ENCODE measurements around the gene PECR. TPM values are rescaled to one million over a fixed set of nuclear protein-coding genes. Genes with fewer than 3 reads are reported as not detected.

PECR gene
- total and polyA plus RNA-seq, 10 of the 15 experiments (the other 5 are each of a cell fraction or from before 2014, with no cell fraction given), result 7.6 to 37.4 (median 25.7) TPM

DNA sequence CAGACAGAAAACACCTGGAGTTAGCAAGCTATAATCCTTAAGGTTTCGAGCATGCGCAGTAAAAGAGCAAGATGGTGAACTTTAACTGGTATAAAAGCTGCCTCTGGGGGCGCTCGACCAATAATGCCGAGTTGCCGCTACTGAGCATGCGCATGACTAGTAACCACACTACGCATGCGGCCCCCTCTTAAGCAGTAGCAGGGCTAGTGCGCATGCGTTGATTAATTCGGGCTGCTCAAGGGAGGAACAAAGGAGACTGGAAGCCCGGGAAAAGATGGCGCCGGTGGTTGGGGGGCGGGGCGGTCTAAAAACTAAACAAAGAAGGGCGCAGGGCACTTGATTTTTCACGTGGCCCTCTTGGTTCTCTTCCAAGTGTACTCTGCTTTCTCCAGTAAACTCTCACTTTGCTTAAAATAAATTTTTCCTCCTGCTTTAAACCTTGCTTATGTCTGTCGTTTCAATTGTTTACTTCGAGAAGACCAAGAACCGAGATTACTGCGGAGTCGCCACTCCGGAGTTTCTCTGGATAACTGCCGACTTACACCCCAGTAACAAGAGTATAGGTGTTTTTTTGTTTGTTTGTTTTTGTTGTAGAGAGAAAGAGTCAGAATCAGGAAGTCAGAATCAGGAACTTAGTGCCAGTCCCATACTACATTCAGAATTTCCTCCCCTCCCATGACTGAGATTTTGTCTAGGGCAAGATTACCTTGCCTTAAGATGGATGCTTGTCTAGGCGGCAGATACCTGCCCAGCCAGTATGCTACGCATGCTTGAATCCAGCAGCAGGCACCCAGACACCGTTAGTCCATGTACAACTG lies 33.3 kb upstream of the PECR start (continued):
- TF ChIP-seq, protein P1, sequence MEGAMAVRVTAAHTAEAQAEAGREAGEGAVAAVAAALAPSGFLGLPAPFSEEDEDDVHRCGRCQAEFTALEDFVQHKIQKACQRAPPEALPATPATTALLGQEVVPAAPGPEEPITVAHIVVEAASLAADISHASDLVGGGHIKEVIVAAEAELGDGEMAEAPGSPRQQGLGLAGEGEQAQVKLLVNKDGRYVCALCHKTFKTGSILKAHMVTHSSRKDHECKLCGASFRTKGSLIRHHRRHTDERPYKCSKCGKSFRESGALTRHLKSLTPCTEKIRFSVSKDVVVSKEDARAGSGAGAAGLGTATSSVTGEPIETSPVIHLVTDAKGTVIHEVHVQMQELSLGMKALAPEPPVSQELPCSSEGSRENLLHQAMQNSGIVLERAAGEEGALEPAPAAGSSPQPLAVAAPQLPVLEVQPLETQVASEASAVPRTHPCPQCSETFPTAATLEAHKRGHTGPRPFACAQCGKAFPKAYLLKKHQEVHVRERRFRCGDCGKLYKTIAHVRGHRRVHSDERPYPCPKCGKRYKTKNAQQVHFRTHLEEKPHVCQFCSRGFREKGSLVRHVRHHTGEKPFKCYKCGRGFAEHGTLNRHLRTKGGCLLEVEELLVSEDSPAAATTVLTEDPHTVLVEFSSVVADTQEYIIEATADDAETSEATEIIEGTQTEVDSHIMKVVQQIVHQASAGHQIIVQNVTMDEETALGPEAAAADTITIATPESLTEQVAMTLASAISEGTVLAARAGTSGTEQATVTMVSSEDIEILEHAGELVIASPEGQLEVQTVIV (IDR thresholded peaks at IDR 0.05; ENCODE audit: borderline replicate concordance, partially characterized antibody), result no peak
- TF ChIP-seq SUZ12 (IDR thresholded peaks at IDR 0.05; ENCODE audit: unreplicated experiment) (no peak), NFYA (IDR thresholded peaks at IDR 0.05; ENCODE audit: borderline replicate concordance, low read depth, low read length) (no peak), TCF3 (IDR thresholded peaks at IDR 0.05; ENCODE audit: borderline replicate concordance, insufficient read depth, low read depth, low read length) (no peak), BHLHE40 (IDR thresholded peaks at IDR 0.05; ENCODE audit: borderline replicate concordance in 1 of 2, low read depth in 2 of 2, low read length in 1 of 2) (peak; percentile 21 to 52; a peak in 2 of 4 replicates), CHD4 (IDR thresholded peaks at IDR 0.05) (no peak), EP300 (IDR thresholded peaks at IDR 0.05; ENCODE audit: borderline replicate concordance in 1 of 2, control insufficient read depth in 1 of 2, low read depth in 2 of 2, low read length in 2 of 2) (no peak), CHD1 (IDR thresholded peaks at IDR 0.05; ENCODE audit: low read depth, low read length) (peak; percentile 67; the same call in 1 of the 2 replicates), RUNX3 (IDR thresholded peaks at IDR 0.05; ENCODE audit: low read length) (no peak; the same call in 1 of the 2 replicates), KDM1A (IDR thresholded peaks at IDR 0.05; ENCODE audit: borderline replicate concordance) (no peak), JUND (IDR thresholded peaks at IDR 0.05; ENCODE audit: low read depth, low read length) (no peak), NBN (IDR thresholded peaks at IDR 0.05) (no peak), MYB (IDR thresholded peaks at IDR 0.05; ENCODE audit: borderline replicate concordance, low read depth, low read length) (no peak)
- TF ChIP-seq, protein P2, sequence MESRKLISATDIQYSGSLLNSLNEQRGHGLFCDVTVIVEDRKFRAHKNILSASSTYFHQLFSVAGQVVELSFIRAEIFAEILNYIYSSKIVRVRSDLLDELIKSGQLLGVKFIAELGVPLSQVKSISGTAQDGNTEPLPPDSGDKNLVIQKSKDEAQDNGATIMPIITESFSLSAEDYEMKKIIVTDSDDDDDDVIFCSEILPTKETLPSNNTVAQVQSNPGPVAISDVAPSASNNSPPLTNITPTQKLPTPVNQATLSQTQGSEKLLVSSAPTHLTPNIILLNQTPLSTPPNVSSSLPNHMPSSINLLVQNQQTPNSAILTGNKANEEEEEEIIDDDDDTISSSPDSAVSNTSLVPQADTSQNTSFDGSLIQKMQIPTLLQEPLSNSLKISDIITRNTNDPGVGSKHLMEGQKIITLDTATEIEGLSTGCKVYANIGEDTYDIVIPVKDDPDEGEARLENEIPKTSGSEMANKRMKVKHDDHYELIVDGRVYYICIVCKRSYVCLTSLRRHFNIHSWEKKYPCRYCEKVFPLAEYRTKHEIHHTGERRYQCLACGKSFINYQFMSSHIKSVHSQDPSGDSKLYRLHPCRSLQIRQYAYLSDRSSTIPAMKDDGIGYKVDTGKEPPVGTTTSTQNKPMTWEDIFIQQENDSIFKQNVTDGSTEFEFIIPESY (IDR thresholded peaks at IDR 0.05), result no peak
- TF ChIP-seq, protein P3, sequence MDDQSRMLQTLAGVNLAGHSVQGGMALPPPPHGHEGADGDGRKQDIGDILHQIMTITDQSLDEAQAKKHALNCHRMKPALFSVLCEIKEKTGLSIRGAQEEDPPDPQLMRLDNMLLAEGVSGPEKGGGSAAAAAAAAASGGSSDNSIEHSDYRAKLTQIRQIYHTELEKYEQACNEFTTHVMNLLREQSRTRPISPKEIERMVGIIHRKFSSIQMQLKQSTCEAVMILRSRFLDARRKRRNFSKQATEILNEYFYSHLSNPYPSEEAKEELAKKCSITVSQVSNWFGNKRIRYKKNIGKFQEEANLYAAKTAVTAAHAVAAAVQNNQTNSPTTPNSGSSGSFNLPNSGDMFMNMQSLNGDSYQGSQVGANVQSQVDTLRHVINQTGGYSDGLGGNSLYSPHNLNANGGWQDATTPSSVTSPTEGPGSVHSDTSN (IDR thresholded peaks at IDR 0.05; ENCODE audit: insufficient replicate concordance, low read depth, low read length), result no peak
- TF ChIP-seq, protein P4, sequence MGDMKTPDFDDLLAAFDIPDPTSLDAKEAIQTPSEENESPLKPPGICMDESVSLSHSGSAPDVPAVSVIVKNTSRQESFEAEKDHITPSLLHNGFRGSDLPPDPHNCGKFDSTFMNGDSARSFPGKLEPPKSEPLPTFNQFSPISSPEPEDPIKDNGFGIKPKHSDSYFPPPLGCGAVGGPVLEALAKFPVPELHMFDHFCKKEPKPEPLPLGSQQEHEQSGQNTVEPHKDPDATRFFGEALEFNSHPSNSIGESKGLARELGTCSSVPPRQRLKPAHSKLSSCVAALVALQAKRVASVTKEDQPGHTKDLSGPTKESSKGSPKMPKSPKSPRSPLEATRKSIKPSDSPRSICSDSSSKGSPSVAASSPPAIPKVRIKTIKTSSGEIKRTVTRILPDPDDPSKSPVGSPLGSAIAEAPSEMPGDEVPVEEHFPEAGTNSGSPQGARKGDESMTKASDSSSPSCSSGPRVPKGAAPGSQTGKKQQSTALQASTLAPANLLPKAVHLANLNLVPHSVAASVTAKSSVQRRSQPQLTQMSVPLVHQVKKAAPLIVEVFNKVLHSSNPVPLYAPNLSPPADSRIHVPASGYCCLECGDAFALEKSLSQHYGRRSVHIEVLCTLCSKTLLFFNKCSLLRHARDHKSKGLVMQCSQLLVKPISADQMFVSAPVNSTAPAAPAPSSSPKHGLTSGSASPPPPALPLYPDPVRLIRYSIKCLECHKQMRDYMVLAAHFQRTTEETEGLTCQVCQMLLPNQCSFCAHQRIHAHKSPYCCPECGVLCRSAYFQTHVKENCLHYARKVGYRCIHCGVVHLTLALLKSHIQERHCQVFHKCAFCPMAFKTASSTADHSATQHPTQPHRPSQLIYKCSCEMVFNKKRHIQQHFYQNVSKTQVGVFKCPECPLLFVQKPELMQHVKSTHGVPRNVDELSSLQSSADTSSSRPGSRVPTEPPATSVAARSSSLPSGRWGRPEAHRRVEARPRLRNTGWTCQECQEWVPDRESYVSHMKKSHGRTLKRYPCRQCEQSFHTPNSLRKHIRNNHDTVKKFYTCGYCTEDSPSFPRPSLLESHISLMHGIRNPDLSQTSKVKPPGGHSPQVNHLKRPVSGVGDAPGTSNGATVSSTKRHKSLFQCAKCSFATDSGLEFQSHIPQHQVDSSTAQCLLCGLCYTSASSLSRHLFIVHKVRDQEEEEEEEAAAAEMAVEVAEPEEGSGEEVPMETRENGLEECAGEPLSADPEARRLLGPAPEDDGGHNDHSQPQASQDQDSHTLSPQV (IDR thresholded peaks at IDR 0.05), result 0 out of 2 replicates have a peak, but pooled peaks have one; percentile 7
- TF ChIP-seq, protein P5, sequence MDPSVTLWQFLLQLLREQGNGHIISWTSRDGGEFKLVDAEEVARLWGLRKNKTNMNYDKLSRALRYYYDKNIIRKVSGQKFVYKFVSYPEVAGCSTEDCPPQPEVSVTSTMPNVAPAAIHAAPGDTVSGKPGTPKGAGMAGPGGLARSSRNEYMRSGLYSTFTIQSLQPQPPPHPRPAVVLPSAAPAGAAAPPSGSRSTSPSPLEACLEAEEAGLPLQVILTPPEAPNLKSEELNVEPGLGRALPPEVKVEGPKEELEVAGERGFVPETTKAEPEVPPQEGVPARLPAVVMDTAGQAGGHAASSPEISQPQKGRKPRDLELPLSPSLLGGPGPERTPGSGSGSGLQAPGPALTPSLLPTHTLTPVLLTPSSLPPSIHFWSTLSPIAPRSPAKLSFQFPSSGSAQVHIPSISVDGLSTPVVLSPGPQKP (IDR thresholded peaks at IDR 0.05; ENCODE audit: low read depth, low read length), result no peak

Data from GM12878 (cell line).